Small intestine (tissue), 7 donors: ENCODE results near the gene MON2. TPM values are rescaled to one million over a fixed set of nuclear protein-coding genes. Genes with fewer than 3 reads are reported as not detected.

Source experiments
- DNase-seq, 2 donors: peaks; one replicate each; pipeline versions ENCODE4 v3.0.0 to v3.0.0-alpha.2; 2013
- FAIRE-seq: peaks from 2 replicates; lab custom pipeline; 2012; peaks lifted over from hg19 to GRCh38; lab: Jason Lieb, UNC
- H3K27ac ChIP-seq, 3 donors: one replicate each; pipeline ENCODE4 v1.5.1; 2013; ENCODE audit warnings: low read length in 2 of 3, mild to moderate bottlenecking in 2 of 3, control low read depth in 1 of 3, inconsistent platforms in 1 of 3, low read depth in 1 of 3, moderate library complexity in 1 of 3
- H3K27me3 ChIP-seq, 3 donors: one replicate each; pipeline ENCODE4 v1.6.1; 2013; ENCODE audit warnings: low read length in 3 of 3, inconsistent platforms in 1 of 3; ENCODE audit not compliant: control insufficient read depth in 3 of 3, insufficient read depth in 3 of 3
- H3K36me3 ChIP-seq, 3 donors: one replicate each; pipeline ENCODE4 v1.6.1; 2013; ENCODE audit warnings: low read length in 3 of 3, inconsistent platforms in 1 of 3, low read depth in 1 of 3, mild to moderate bottlenecking in 1 of 3, moderate library complexity in 1 of 3; ENCODE audit not compliant: control insufficient read depth in 3 of 3, insufficient read depth in 2 of 3
- H3K4me1 ChIP-seq, 3 donors: one replicate each; pipeline ENCODE4 v1.6.1; 2013; ENCODE audit warnings: low read length in 2 of 3, inconsistent platforms in 1 of 3, low read depth in 1 of 3, mild to moderate bottlenecking in 1 of 3, moderate library complexity in 1 of 3; ENCODE audit not compliant: control insufficient read depth in 3 of 3, insufficient read depth in 2 of 3
- H3K4me3 ChIP-seq, 3 donors: one replicate each; pipeline ENCODE4 v1.5.1; 2013; ENCODE audit warnings: low read length in 3 of 3, control low read depth in 1 of 3, inconsistent platforms in 1 of 3, low read depth in 1 of 3, mild to moderate bottlenecking in 1 of 3, moderate library complexity in 1 of 3
- H3K9me3 ChIP-seq, 2 donors: one replicate each; pipeline ENCODE4 v1.6.1; 2013; ENCODE audit warnings: low read depth in 1 of 2, low read length in 1 of 2; ENCODE audit not compliant: control insufficient read depth in 2 of 2, insufficient read depth in 1 of 2
- WGBS, 3 donors: extraction: QIAGEN DNeasy Blood & Tissue Kit; methylation state at CpG; one replicate each; pipeline ENCODE4 v1.1.7; 2013; 5-methylcytosine and 5-hydroxymethylcytosine counted together
- polyA plus RNA-seq, 4 donors: library from polyadenylated mRNA; stranded (reverse) in 3 of 4; unstranded in 1 of 4; fragments of 200-250 nt in 3 of 4; fragments of 120-200 nt in 1 of 4; gene quantifications; one replicate each; pipeline versions ENCODE4 v1.2.1 to v1.2.3, GENCODE V29; 2013
- donor health status: healthy with polysubstance abuse.
- donor health status: control.
- donor health status: control.
- donor health status: Bipolar disorder and iron deficiency.
- donor health status: healthy.

MON2 gene
- polyA plus RNA-seq, 4 donors, result 7.1 to 43.5 (median 9.3) TPM

DNA sequence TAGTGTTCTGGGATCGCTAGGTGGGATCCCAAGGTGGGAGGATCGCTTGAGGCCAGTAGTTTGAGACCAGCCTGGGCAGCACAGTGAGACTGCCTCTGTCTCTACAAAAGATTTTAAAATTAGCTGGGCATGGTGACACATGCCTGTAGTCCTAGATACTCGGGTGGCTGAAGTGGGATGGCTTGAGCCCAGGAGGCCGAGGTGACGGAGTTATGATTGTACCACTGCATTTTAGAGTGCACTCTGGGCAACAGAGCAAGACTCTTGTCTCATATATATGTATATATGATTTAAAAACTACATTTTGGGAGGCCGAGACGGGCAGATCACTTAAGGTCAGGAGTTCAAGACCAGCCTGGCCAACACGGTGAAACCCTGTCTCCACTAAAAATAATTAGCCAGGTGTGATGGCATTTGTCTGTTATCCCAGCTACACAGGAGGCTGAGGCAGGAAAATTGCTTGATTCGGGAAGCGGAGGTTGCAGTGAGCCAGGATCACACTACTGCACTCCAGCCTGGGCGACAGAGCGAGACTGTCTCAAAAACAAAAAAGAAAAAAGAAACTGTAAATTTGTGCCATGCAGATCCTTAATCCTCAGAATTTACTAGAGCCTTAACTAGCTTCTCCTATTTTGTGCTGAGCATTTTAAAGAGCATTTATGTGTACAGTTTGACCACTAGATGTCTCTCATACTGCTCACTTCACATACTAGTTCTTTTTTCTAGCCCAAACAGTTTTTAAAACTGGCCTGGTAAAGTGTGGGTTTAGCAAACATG is 114.8 kb downstream of the MON2 start:
- Histone ChIP-seq H3K9me3 (no peaks in the 10 kb centered on the region), H3K36me3 (peaks cover 2 to 12% (median 2%) of the 10 kb centered on the region in 3 donors), H3K27me3 (no peaks in the 10 kb centered on the region), H3K4me1 (no peaks in the 10 kb centered on the region), H3K4me3 (no peak overlapping the region), H3K27ac (no peak overlapping the region)
- peak; percentile 46 to 53 for DNase-seq
- WGBS, 3 donors, result 85 to 91% (median 90%) methylated on average over 12 of the region's 12 CpGs
- FAIRE-seq, result peak; percentile 19

- Histone ChIP-seq H3K9me3 (no peaks in the 10 kb centered on the region), H3K27me3 (no peaks in the 10 kb centered on the region), H3K4me3 (no peak overlapping the region), H3K4me1 (no peaks in the 10 kb centered on the region), H3K36me3 (peaks cover 3 to 12% (median 4%) of the 10 kb centered on the region in 3 donors), H3K27ac (no peak overlapping the region)
- DNase-seq (no peak), FAIRE-seq (no peak)
- WGBS, 3 donors, result 37 to 40% (median 39%) methylated on average over 2 of the region's 2 CpGs
These were observed 115.4 kb downstream of the MON2 start for GRCh38 chr12:62582065-62582366.

- Histone ChIP-seq H3K27ac (no peak overlapping the region), H3K4me3 (no peak overlapping the region), H3K36me3 (peaks cover 3 to 12% (median 4%) of the 10 kb centered on the region in 3 donors), H3K27me3 (no peaks in the 10 kb centered on the region), H3K9me3 (no peaks in the 10 kb centered on the region), H3K4me1 (no peaks in the 10 kb centered on the region)
- FAIRE-seq (no peak), DNase-seq (no peak)
- whole genome bisulfite sequencing, 3 donors, result 89 to 97% (median 96%) methylated on average over 4 of the region's 4 CpGs
These were observed 118.0 kb downstream of the MON2 start for GRCh38 chr12:62584619-62585018.

- WGBS, 3 donors, result 96 to 98% (median 96%) methylated on average over 2 of the region's 2 CpGs
- no peak for FAIRE-seq
- Histone ChIP-seq H3K36me3 (peaks cover 3 to 14% (median 4%) of the 10 kb centered on the region in 3 donors), H3K4me3 (no peak overlapping the region), H3K27ac (no peak overlapping the region), H3K9me3 (no peaks in the 10 kb centered on the region), H3K4me1 (no peaks in the 10 kb centered on the region), H3K27me3 (no peaks in the 10 kb centered on the region)
- DNase-seq, result no peak
These were observed 120.2 kb downstream of the MON2 start for GRCh38 chr12:62586850-62587249.

DNA sequence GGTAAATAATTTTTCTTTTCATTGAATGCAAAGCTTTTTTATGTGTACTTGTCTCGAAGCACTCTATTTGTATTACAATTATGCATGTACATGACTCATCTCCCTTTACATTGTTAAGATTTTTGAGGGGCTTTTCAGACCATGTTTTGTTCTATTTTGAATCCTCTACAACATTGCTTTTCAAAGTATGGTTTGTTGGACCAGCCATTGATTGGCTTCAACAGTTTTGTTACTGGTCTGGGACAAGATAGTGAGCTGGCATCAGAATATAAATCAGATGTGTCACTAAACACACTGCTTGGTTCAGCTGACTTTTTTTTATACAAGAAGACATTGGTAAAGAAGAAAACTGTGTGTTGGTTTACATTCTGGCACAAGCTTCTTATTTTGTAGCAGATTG is 122.3 kb downstream of the MON2 start:
- Histone ChIP-seq H3K4me1 (no peaks in the 10 kb centered on the region), H3K27me3 (no peaks in the 10 kb centered on the region), H3K9me3 (no peaks in the 10 kb centered on the region), H3K36me3 (peaks cover 2 to 14% (median 3%) of the 10 kb centered on the region in 3 donors), H3K4me3 (no peak overlapping the region), H3K27ac (no peak overlapping the region)
- no peak for DNase-seq
- 91 to 98% (median 97%) methylated on average over 1 of the region's 1 CpG for WGBS, 3 donors
- no peak for FAIRE-seq

DNA sequence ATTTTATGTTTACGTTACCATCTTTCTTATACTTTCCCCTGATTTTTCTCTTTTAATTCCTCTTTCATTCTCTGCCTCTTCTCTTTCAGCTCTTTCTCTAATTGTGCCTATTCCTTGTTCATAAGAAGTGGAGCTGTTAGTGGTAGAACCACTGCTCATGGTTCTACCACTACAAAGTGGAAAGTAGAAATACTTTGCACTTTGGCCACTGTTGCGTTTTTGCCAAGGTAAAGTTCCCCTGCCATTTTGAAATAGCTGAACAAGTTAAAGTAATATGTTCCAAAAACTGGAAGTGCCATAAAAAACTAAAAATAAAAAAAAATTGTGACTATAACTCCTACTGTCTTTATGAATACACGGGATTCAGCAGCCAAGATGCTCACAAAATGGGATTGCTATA is 130.6 kb downstream of the MON2 start:
- DNase-seq (no peak), FAIRE-seq (no peak)
- no peaks in the 10 kb centered on the region for H3K36me3 ChIP-seq
- WGBS, 3 donors, result 86 to 96% (median 93%) methylated on average over 3 of the region's 3 CpGs
- no peaks in the 10 kb centered on the region for H3K27me3 ChIP-seq
- H3K4me1 ChIP-seq, result peaks cover 0 to 2% (median 0%) of the 10 kb centered on the region in 3 donors
- H3K9me3 ChIP-seq, result no peaks in the 10 kb centered on the region
- H3K4me3 ChIP-seq, result no peak overlapping the region
- no peak overlapping the region for H3K27ac ChIP-seq

DNA sequence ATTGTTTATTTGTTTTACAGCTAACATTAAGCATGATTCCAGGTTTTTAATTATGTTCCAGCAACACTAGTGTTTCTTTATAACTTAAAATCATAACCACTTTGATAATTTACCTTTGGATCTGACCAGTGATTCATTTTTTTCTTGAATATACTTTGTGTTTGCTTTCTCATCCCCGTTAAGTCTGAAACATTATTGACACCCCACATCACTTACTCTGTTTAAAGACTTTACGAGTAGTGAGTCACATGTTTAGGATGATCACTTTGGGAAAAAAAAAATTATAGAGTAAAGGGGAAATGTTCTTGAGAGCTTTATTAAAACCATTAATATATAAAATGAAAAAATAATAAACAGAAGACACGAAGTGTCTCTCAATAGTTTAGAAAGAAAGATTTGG is 132.2 kb downstream of the MON2 start:
- whole genome bisulfite sequencing, 3 donors, result 69 to 92% (median 90%) methylated on average over 3 of the region's 3 CpGs
- Histone ChIP-seq H3K9me3 (no peaks in the 10 kb centered on the region), H3K4me3 (no peak overlapping the region), H3K27me3 (no peaks in the 10 kb centered on the region), H3K27ac (no peak overlapping the region), H3K4me1 (peaks cover 0 to 2% (median under 1%) of the 10 kb centered on the region in 3 donors), H3K36me3 (no peaks in the 10 kb centered on the region)
- no peak for DNase-seq
- FAIRE-seq, result no peak

DNA sequence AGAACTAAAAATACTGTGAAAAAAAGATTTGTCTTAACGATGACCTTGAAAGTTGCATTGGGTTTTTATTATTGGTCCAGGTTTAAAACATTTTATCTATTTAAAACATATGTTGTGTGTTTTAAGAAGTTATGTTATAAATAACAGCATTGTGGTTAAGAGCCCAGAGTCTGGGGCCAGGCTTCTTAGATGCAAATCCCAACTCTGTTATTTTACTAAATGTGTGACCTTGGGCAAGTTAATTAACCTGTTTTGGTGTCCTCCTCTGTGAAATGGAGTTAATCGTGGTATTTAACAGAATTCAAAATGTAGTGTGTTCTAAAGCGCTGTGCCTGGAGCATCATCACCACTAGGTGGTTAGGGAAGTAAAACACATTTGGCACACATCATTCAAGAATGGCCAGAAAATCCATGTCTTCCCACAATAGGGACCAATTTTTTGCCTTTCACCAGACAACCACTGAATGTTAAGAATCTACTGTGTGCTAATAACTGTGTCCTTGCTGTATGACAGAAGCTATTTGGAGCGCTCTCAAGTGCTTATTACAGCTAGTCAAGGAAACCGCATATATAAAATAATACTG is 133.3 kb downstream of the MON2 start:
- Histone ChIP-seq H3K4me1 (peaks cover 0 to 2% (median 2%) of the 10 kb centered on the region in 3 donors), H3K27me3 (no peaks in the 10 kb centered on the region), H3K9me3 (no peaks in the 10 kb centered on the region), H3K36me3 (no peaks in the 10 kb centered on the region), H3K27ac (no peak overlapping the region), H3K4me3 (no peak overlapping the region)
- 91 to 97% (median 92%) methylated on average over 5 of the region's 5 CpGs for WGBS, 3 donors
- FAIRE-seq, result no peak
- no peak for DNase-seq
